Suprapubic skin (tissue), 4 donors: Measurements from ENCODE around the gene RFX8.

Experiments
- CTCF ChIP-seq, 2 donors: fragments of 200-600 bp in 1 of 2; fragments of 450-650 bp in 1 of 2; sonication (generic) in 1 of 2; IDR thresholded peaks; one replicate each; pipeline ENCODE4 v1.5.1; 2016 to 2019; ENCODE audit warnings: antibody characterized with exemption in 2 of 2, mild to moderate bottlenecking in 1 of 2, moderate library complexity in 1 of 2
- POLR2A ChIP-seq, 2 donors: fragments of 450-650 bp; IDR thresholded peaks; one replicate each; pipeline ENCODE4 v1.6.1; 2017; ENCODE audit warnings: antibody characterized with exemption in 2 of 2, mild to moderate bottlenecking in 2 of 2, moderate library complexity in 2 of 2
- POLR2AphosphoS5 ChIP-seq, 3 donors: sonication (generic); formaldehyde crosslinking; IDR thresholded peaks; one replicate each; pipeline ENCODE4 v1.6.1; 2017; ENCODE audit warnings: antibody characterized with exemption in 3 of 3

GRCh38 chr2:101485856-101486255, 10.9 kb upstream of the RFX8 start:
- TF ChIP-seq POLR2A (IDR thresholded peaks at IDR 0.05) (no peak), CTCF (IDR thresholded peaks at IDR 0.05) (no peak), POLR2AphosphoS5 (IDR thresholded peaks at IDR 0.05) (no peak)
